Chondrocyte (in vitro differentiated cells): ENCODE results near the gene MMP11. TPM values are rescaled to one million over a fixed set of nuclear protein-coding genes. Genes with fewer than 3 reads are reported as not detected.
A peak's percentile ranks its signal among the peaks of the same experiment; 100 is the strongest.

ENCODE experiments used
- DNase-seq: peaks from one replicate; pipeline ENCODE4 v3.0.0; 2021; ENCODE audit warnings: mixed read lengths, low spot score
- H3K27ac Mint-ChIP-seq: one replicate; pipeline ENCODE4 v1.8.0; 2021; ENCODE audit warnings: mild to moderate bottlenecking, moderate library complexity, mixed read lengths; ENCODE audit not compliant: unreplicated experiment
- H3K27me3 Mint-ChIP-seq: 2 replicates; pipeline ENCODE4 v1.8.0; 2021; ENCODE audit warnings: low read depth, mixed read lengths
- H3K36me3 Mint-ChIP-seq: 2 replicates; pipeline ENCODE4 v1.8.0; 2021; ENCODE audit warnings: low read depth, mixed read lengths
- H3K4me1 Mint-ChIP-seq: 2 replicates; pipeline ENCODE4 v1.8.0; 2021; ENCODE audit warnings: low read depth, mild to moderate bottlenecking, mixed read lengths
- H3K4me3 Mint-ChIP-seq: one replicate; pipeline ENCODE4 v1.8.0; 2021; ENCODE audit warnings: mild to moderate bottlenecking, moderate library complexity, mixed read lengths; ENCODE audit not compliant: unreplicated experiment
- H3K9me3 Mint-ChIP-seq: 2 replicates; pipeline ENCODE4 v1.8.0; 2021; ENCODE audit warnings: low read depth, mixed read lengths
- CTCF ChIP-seq: fragments of 200-600 bp; sonication (generic); IDR thresholded peaks from 2 replicates; pipeline ENCODE4 v1.5.0; 2021; ENCODE audit warnings: antibody characterized with exemption, mild to moderate bottlenecking, moderate library complexity
- total RNA-seq: library from RNA; stranded (reverse); gene quantifications from 3 replicates; pipeline ENCODE4 v1.2.1, GENCODE V29; 2021

MMP11 gene
- total RNA-seq, 1 donor from 2014 or later = 172 TPM

GRCh38 chr22:23782252-23782651, 9.6 kb downstream of the MMP11 start:
- DNase-seq = no peak
- Mint-ChIP-seq H3K4me1 (peaks cover 51% of the 10 kb centered on the region), H3K4me3 (no peak overlapping the region), H3K9me3 (no peaks in the 10 kb centered on the region), H3K27me3 (no peaks in the 10 kb centered on the region), H3K36me3 (peaks cover 3% of the 10 kb centered on the region), H3K27ac (peak overlapping the region; percentile 17)
- no peak for TF ChIP-seq CTCF

- Mint-ChIP-seq H3K36me3 (peaks cover 3% of the 10 kb centered on the region), H3K4me3 (no peak overlapping the region), H3K4me1 (peaks cover 49% of the 10 kb centered on the region), H3K27ac (no peak overlapping the region), H3K9me3 (no peaks in the 10 kb centered on the region), H3K27me3 (no peaks in the 10 kb centered on the region)
- TF ChIP-seq CTCF = no peak
- DNase-seq = no peak
These were observed 10.1 kb downstream of the MMP11 start for GRCh38 chr22:23782703-23783102.

- Mint-ChIP-seq H3K4me3 (no peak overlapping the region), H3K27me3 (no peaks in the 10 kb centered on the region), H3K27ac (no peak overlapping the region), H3K36me3 (peaks cover 3% of the 10 kb centered on the region), H3K4me1 (peaks cover 51% of the 10 kb centered on the region), H3K9me3 (no peaks in the 10 kb centered on the region)
- no peak for TF ChIP-seq CTCF
- no peak for DNase-seq
These were observed 10.9 kb downstream of the MMP11 start for GRCh38 chr22:23783265-23784150.

- Mint-ChIP-seq H3K27ac (peak overlapping the region; percentile 67), H3K9me3 (no peaks in the 10 kb centered on the region), H3K4me3 (no peak overlapping the region), H3K36me3 (peaks cover 3% of the 10 kb centered on the region), H3K4me1 (peaks cover 55% of the 10 kb centered on the region), H3K27me3 (no peaks in the 10 kb centered on the region)
- DNase-seq = no peak
- TF ChIP-seq CTCF = no peak
These were observed 11.6 kb downstream of the MMP11 start for GRCh38 chr22:23784215-23784732.

GRCh38 chr22:23786261-23786710, 13.6 kb downstream of the MMP11 start:
- DNase-seq = no peak
- no peaks in the 10 kb centered on the region for H3K9me3 Mint-ChIP-seq
- no peaks in the 10 kb centered on the region for H3K27me3 Mint-ChIP-seq
- H3K36me3 Mint-ChIP-seq = no peaks in the 10 kb centered on the region
- H3K4me1 Mint-ChIP-seq = peaks cover 54% of the 10 kb centered on the region
- no peak for TF ChIP-seq CTCF
- peak overlapping the region; percentile 91 for H3K27ac Mint-ChIP-seq
- H3K4me3 Mint-ChIP-seq = peak overlapping the region; percentile 83
